Parathyroid adenoma (tissue), 2 donors: Measurements from ENCODE around the gene MTMR3.

Source experiments
- H2AFZ ChIP-seq: fragments of 300-600 bp; sonication (generic); one replicate; pipeline ENCODE4 v1.7.0; 2017; ENCODE audit warnings: antibody characterized with exemption, mild to moderate bottlenecking
- H3K27ac ChIP-seq: fragments of 300-600 bp; sonication (generic); one replicate; pipeline ENCODE4 v1.7.0; 2017
- H3K27me3 ChIP-seq: fragments of 300-600 bp; sonication (generic); one replicate; pipeline ENCODE4 v1.7.0; 2017; ENCODE audit warnings: low read length; ENCODE audit not compliant: control insufficient read depth, insufficient read depth
- H3K36me3 ChIP-seq: fragments of 300-600 bp; sonication (generic); one replicate; pipeline ENCODE4 v1.7.0; 2017; ENCODE audit warnings: low read length; ENCODE audit not compliant: control insufficient read depth, insufficient read depth
- H3K4me1 ChIP-seq: fragments of 300-600 bp; sonication (generic); one replicate; pipeline ENCODE4 v1.7.0; 2017; ENCODE audit warnings: control low read depth
- H3K4me2 ChIP-seq: fragments of 300-600 bp; sonication (generic); one replicate; pipeline ENCODE4 v1.7.0; 2017; ENCODE audit warnings: low read length
- H3K4me3 ChIP-seq: fragments of 300-600 bp; sonication (generic); one replicate; pipeline ENCODE4 v1.7.0; 2017; ENCODE audit warnings: low read depth, low read length
- H3K79me2 ChIP-seq: fragments of 300-600 bp; sonication (generic); one replicate; pipeline ENCODE4 v1.7.0; 2017; ENCODE audit warnings: control low read depth
- H3K9ac ChIP-seq: fragments of 300-600 bp; sonication (generic); one replicate; pipeline ENCODE4 v1.7.0; 2017; ENCODE audit warnings: mild to moderate bottlenecking
- H3K9me3 ChIP-seq: fragments of 300-600 bp; sonication (generic); one replicate; pipeline ENCODE4 v1.7.0; 2017; ENCODE audit warnings: low read length; ENCODE audit not compliant: control insufficient read depth
- CTCF ChIP-seq: fragments of 300-600 bp; sonication (generic); IDR thresholded peaks from one replicate; pipeline ENCODE4 v1.7.0; 2017; ENCODE audit warnings: antibody characterized with exemption, mild to moderate bottlenecking
- donor health status: primary hyperparathyroidism.

MTMR3 gene

DNA sequence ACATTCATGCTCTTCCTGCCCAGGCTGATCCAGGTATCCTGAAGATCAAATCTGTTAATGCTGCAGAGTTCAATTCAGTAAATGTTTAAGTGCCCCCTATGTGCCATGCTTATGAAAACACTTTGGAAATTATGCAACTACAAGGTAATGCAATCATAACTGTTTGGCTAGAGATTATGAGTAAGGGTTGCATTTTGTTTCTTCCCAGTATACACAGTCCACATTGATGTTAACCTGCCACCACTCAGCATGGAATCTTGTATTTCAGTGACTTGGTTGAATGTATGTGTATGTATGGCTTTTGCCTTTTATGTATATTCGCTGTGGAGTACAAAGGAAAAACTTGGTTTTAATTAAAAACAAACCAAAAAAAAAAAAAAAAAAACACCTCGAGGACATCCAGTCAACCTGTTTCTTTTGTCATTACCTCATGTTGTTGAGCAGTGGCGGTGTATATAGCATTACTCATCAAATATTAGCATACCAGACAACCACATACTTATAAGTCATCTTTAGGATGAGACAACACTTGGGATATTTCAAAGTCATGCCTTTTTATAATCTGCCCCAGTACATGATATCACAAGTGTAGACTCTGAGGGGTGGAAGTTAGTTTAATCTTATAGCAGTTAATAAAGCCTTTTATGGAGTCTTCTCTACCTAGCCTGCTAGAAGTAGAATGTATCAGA is 111.2 kb downstream of the MTMR3 start:
- Histone ChIP-seq H3K27ac (no peak overlapping the region), H3K36me3 (no peaks in the 10 kb centered on the region), H3K4me3 (no peak overlapping the region), H3K4me1 (peaks cover 3% of the 10 kb centered on the region), H3K9me3 (no peaks in the 10 kb centered on the region), H3K27me3 (no peaks in the 10 kb centered on the region), H3K9ac (no peak overlapping the region), H2AFZ (no peak overlapping the region), H3K4me2 (no peak overlapping the region), H3K79me2 (no peaks in the 10 kb centered on the region)
- no peak for TF ChIP-seq CTCF

- no peaks in the 10 kb centered on the region for H3K27me3 ChIP-seq
- H2AFZ ChIP-seq: no peak overlapping the region
- no peak overlapping the region for H3K27ac ChIP-seq
- no peak overlapping the region for H3K9ac ChIP-seq
- no peaks in the 10 kb centered on the region for H3K79me2 ChIP-seq
- no peak overlapping the region for H3K4me3 ChIP-seq
- H3K4me2 ChIP-seq: no peak overlapping the region
- no peak for TF ChIP-seq CTCF
- no peaks in the 10 kb centered on the region for H3K36me3 ChIP-seq
- peaks cover 3% of the 10 kb centered on the region for H3K4me1 ChIP-seq
- H3K9me3 ChIP-seq: no peaks in the 10 kb centered on the region
These were observed 112.0 kb downstream of the MTMR3 start for GRCh38 chr22:29994943-29995342.

GRCh38 chr22:29997107-29997506 is 114.1 kb downstream of the MTMR3 start:
- H3K27me3 ChIP-seq: no peaks in the 10 kb centered on the region
- no peak overlapping the region for H3K4me3 ChIP-seq
- H3K9ac ChIP-seq: no peak overlapping the region

DNA sequence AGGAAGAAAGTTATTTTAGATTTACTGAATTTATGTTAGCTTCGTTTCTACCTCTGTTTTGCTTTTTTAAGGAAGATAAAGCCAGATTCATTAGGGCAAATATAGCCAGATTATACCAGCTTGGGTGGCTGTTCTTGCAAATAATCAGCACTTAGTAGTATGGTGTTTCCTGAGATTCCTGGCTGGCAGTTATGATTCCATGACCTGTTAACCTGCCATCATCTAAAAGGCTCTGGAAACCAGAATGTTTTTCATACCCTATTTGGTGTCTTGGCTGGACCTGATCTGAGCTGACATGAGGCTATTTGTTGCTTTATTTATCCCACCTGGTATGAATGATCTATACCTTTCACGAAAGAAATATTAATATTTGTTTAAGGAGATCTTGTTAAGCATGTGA is 114.5 kb downstream of the MTMR3 start:
- Histone ChIP-seq H3K9me3 (no peaks in the 10 kb centered on the region), H3K79me2 (no peaks in the 10 kb centered on the region), H3K4me1 (peaks cover 3% of the 10 kb centered on the region), H3K4me2 (no peak overlapping the region), H3K27me3 (no peaks in the 10 kb centered on the region), H3K27ac (no peak overlapping the region), H3K36me3 (no peaks in the 10 kb centered on the region), H2AFZ (no peak overlapping the region), H3K4me3 (no peak overlapping the region), H3K9ac (no peak overlapping the region)
- TF ChIP-seq CTCF: no peak

More at GRCh38 chr22:29997107-29997506, 114.1 kb downstream of the MTMR3 start:
- H3K79me2 ChIP-seq: no peaks in the 10 kb centered on the region
- H3K4me1 ChIP-seq: peaks cover 3% of the 10 kb centered on the region
- no peak overlapping the region for H3K27ac ChIP-seq
- no peak overlapping the region for H3K4me2 ChIP-seq
- no peaks in the 10 kb centered on the region for H3K36me3 ChIP-seq
- no peaks in the 10 kb centered on the region for H3K9me3 ChIP-seq
- no peak overlapping the region for H2AFZ ChIP-seq
- no peak for TF ChIP-seq CTCF
